Measurements from ENCODE around the gene CREB3L1. TPM values are rescaled to one million over a fixed set of nuclear protein-coding genes. Genes with fewer than 3 reads are reported as not detected.

CREB3L1 gene
- total RNA-seq, 4 donors from 2014 or later, result 0.81 to 5.2 (median 1.7) TPM

DNA sequence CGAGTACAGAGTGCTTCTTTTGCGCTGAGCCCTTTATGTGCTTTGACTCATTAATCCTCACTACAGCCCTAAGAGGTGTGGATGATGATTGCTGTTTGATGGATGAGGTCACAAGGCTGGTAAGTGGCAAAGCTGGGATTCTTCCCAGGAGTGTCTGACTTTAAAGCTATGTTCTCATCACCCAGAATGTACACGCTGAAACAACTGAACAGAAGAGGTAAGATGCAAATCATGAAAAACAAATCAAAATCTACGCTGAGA lies 37.7 kb upstream of the CREB3L1 start:
- no peaks in the 10 kb centered on the region for H3K36me3 ChIP-seq
- no peaks in the 10 kb centered on the region for H3K9me3 ChIP-seq
- no peak overlapping the region for H3K4me3 ChIP-seq
- ATAC-seq, result no peak
- 51 to 60% methylated on average over 2 to 4 of the region's 4 CpGs for WGBS, 2 donors (ENCODE audit: low coverage in 1 of 2)
- peaks cover 0 to 60% (median 29%) of the 10 kb centered on the region in 3 donors for H3K4me1 ChIP-seq
- TF ChIP-seq POLR2AphosphoS5 (IDR thresholded peaks at IDR 0.05) (peak; percentile 17), CTCF (IDR thresholded peaks at IDR 0.05) (no peak)
- H3K27me3 ChIP-seq, result no peaks in the 10 kb centered on the region
- peak overlapping the region; percentile 61 to 91 (median 89) for H3K27ac ChIP-seq

- ATAC-seq, result no peak
- Histone ChIP-seq H3K4me3 (no peak overlapping the region), H3K4me1 (peaks cover 0 to 60% (median 29%) of the 10 kb centered on the region in 3 donors), H3K27ac (peak overlapping the region in 3 of 4 donors; percentile 88 to 91 (median 90)), H3K27me3 (no peaks in the 10 kb centered on the region), H3K36me3 (no peaks in the 10 kb centered on the region), H3K9me3 (no peaks in the 10 kb centered on the region)
- WGBS, 2 donors (ENCODE audit: low coverage in 1 of 2), result 70 to 75% methylated on average over 2 of the region's 2 CpGs
- no peak for TF ChIP-seq CTCF (IDR thresholded peaks at IDR 0.05)
- no peak for TF ChIP-seq POLR2A (IDR thresholded peaks at IDR 0.05)
- TF ChIP-seq EP300 (IDR thresholded peaks at IDR 0.05), result no peak
- TF ChIP-seq POLR2AphosphoS5 (IDR thresholded peaks at IDR 0.05), result no peak
Measured at GRCh38 chr11:46240371-46240770, 37.1 kb upstream of the CREB3L1 start.

DNA sequence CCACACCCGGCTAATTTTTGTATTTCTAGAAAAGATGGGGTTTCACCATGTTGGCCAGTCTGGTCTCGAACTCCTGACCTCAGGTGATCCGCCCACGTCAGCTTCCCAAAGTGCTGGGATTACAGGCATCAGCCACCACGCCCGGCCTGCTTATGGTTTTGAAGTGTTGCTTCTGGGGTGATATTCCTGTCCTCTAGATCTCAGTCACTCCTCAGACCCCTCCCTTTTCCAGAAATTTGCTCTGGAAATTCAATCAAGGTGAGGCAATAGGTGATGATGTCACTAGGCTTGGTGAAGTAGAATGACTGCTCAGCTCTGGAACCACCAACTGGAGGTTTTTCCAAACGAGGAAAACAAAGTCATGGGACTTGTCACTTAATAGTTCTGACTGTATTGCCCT lies 36.6 kb upstream of the CREB3L1 start:
- no peaks in the 10 kb centered on the region for H3K27me3 ChIP-seq
- peaks cover 0 to 60% (median 29%) of the 10 kb centered on the region in 3 donors for H3K4me1 ChIP-seq
- no peak for ATAC-seq
- H3K36me3 ChIP-seq, result no peaks in the 10 kb centered on the region
- 62 to 91% methylated on average over 2 to 6 of the region's 7 CpGs for whole genome bisulfite sequencing, 2 donors (ENCODE audit: low coverage in 1 of 2)
- peak overlapping the region in 1 of 4 donors; percentile 91 for H3K27ac ChIP-seq
- no peak for TF ChIP-seq EP300 (IDR thresholded peaks at IDR 0.05)
- no peak for TF ChIP-seq POLR2A (IDR thresholded peaks at IDR 0.05)
- TF ChIP-seq CTCF (IDR thresholded peaks at IDR 0.05), result no peak
- TF ChIP-seq POLR2AphosphoS5 (IDR thresholded peaks at IDR 0.05), result no peak
- H3K9me3 ChIP-seq, result no peaks in the 10 kb centered on the region
- H3K4me3 ChIP-seq, result no peak overlapping the region

DNA sequence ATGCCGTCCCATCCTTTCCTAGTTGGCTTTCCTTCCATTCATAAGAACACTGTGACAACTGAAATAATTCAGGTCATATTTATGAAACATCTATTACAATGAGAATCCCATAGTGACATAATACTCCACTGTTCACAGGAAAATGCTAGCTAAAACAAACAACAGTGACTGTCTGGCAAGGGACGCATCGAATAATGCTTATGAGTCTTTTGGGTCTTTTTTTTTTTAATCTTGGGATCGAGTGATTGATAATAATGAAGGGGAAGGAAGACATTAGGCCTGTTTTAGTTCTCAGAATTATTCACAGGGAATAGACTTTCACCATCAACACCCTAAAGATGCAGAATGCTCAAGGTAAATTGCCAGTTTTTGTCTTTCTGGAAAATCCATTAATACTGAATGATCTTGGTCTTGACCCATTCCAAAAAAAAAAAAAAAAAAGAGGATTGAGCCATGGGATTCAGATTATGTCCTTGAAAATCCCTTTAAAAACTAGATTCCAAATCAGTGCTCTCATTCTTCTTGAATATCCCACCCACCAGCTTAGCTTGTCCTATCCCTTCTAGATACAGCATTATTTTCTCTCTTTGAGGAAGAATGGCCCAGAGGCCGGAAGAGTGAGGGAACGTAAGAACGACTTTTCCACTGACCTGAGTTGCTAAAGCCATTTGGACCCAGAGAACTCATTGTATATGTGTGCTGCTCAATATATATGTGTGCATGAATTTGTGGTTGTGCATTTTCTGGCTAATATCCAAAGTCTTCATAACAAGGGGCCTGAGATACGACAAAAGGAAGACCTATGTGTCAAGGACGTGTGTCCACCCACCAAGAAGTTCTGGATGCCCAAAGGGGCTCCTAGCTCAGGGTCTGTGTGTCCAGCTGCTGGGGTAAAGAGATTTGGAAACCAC lies 35.2 kb upstream of the CREB3L1 start:
- Histone ChIP-seq H3K4me3 (peak overlapping the region in 1 of 2 donors; percentile 53), H3K9me3 (no peaks in the 10 kb centered on the region), H3K27ac (peak overlapping the region; percentile 8 to 87 (median 84)), H3K4me1 (peaks cover 0 to 55% (median 23%) of the 10 kb centered on the region in 3 donors), H3K36me3 (no peaks in the 10 kb centered on the region), H3K27me3 (no peaks in the 10 kb centered on the region)
- no peak for ATAC-seq
- WGBS, 2 donors (ENCODE audit: low coverage in 1 of 2), result 80 to 81% methylated on average over 9 of the region's 9 CpGs
- TF ChIP-seq POLR2AphosphoS5 (IDR thresholded peaks at IDR 0.05), result no peak
- TF ChIP-seq EP300 (IDR thresholded peaks at IDR 0.05), result no peak
- TF ChIP-seq CTCF (IDR thresholded peaks at IDR 0.05), result no peak
- no peak for TF ChIP-seq POLR2A (IDR thresholded peaks at IDR 0.05)

All from gastroesophageal sphincter (tissue), 4 donors.